ENCODE data around the gene IL23A. TPM values are rescaled to one million over a fixed set of nuclear protein-coding genes. Genes with fewer than 3 reads are reported as not detected.
"Not testable (repeated sequence)": the region's sequence is repeated elsewhere in the genome, so short reads cannot be mapped to it uniquely, and the experiment has no call there.

IL23A gene
- polyA plus RNA-seq, 1 of the 3 experiments (the other 2 are of a cell fraction) = 0.46 TPM

DNA sequence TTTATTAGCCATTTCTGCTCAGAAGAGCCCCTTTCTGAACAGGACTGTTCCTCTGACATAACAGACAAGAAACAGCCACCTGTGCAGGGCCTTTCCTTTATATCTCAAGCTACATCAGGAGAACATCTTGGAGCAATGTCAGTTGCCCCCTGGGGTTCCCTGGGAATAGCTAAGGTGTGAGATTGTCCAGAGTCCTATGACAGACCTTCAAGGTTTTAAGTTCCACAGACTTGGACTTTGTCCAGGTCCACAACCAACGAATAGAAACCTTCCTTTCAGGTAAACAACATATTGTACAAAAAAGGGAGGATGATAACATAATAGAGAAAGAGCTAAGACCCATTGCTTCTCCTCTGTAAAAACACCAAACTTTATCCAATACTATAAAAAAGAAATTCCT, 2.9 kb downstream of the IL23A start:
- H3K4me1 ChIP-seq (ENCODE audit: control insufficient read depth in 1 of 2, insufficient read depth in 2 of 2, low read depth in 1 of 2, low read length in 1 of 2) = no peaks in the 10 kb centered on the region; a peak in 1 of 4 replicates
- DNase-seq = no peak
- no peak overlapping the region for H3K4me3 ChIP-seq (ENCODE audit: low read depth in 2 of 2, low read length in 1 of 2)
- no peaks in the 10 kb centered on the region for H3K79me2 ChIP-seq (ENCODE audit: insufficient read depth)
- no peak overlapping the region for H3K9ac ChIP-seq
- H3K4me2 ChIP-seq = no peak overlapping the region
- TF ChIP-seq GATA2 (CRISPR knock-in tag; IDR thresholded peaks at IDR 0.05) (no peak), USF2 (IDR thresholded peaks at IDR 0.05; ENCODE audit: borderline replicate concordance, low read depth, low read length) (no peak), NRF1 (IDR thresholded peaks at IDR 0.05; ENCODE audit: low read depth, low read length) (no peak), FOXM1 (IDR thresholded peaks at IDR 0.05; ENCODE audit: low read depth) (no peak), NFIC (IDR thresholded peaks at IDR 0.05; ENCODE audit: borderline replicate concordance) (no peak), JUND (IDR thresholded peaks at IDR 0.05) (no peak), RAD21 (IDR thresholded peaks at IDR 0.05; ENCODE audit: low read length) (no peak), CTCF (IDR thresholded peaks at IDR 0.05) (no peak), POLR2AphosphoS5 (IDR thresholded peaks at IDR 0.05; ENCODE audit: low read depth, low read length) (no peak)
- TF ChIP-seq, protein P1, sequence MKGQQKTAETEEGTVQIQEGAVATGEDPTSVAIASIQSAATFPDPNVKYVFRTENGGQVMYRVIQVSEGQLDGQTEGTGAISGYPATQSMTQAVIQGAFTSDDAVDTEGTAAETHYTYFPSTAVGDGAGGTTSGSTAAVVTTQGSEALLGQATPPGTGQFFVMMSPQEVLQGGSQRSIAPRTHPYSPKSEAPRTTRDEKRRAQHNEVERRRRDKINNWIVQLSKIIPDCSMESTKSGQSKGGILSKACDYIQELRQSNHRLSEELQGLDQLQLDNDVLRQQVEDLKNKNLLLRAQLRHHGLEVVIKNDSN (IDR thresholded peaks at IDR 0.05; ENCODE audit: borderline replicate concordance, low read depth) = no peak
- H3F3A ChIP-seq (replicated peaks; ENCODE audit: insufficient read depth) = peaks cover 10% of the 10 kb centered on the region
- H3K27ac ChIP-seq (ENCODE audit: low read depth in 2 of 2, low read length in 1 of 2) = no peak overlapping the region
- ChIA-PET POLR2A (no interaction called here), CTCF (interaction anchor here (0.8 to 2.2 kb wide), 2 partner anchors 84 to 123 kb away, joined by 3 to 7 read pairs; partner anchors contain the start of gene ANKRD52)
- H3K9me2 ChIP-seq = no peaks in the 10 kb centered on the region
- no peaks in the 10 kb centered on the region for H4K20me1 ChIP-seq (ENCODE audit: insufficient read depth)
- H3K9me3 ChIP-seq = no peaks in the 10 kb centered on the region
- 13% methylated on average over 1 of the region's 1 CpG for WGBS (ENCODE audit: low lambda C conversion rate)
- no peaks in the 10 kb centered on the region for H3K27me3 ChIP-seq (ENCODE audit: insufficient read depth)
- H2AFZ ChIP-seq (ENCODE audit: low read depth) = no peak overlapping the region
- H3K36me3 ChIP-seq (replicated peaks in 1 of 2; ENCODE audit: control insufficient read depth in 1 of 2, insufficient read depth in 2 of 2, low read length in 1 of 2) = peaks cover 26 to 35% of the 10 kb centered on the region in 2 experiments

- H3K79me2 ChIP-seq (ENCODE audit: insufficient read depth); H3K27me3 ChIP-seq (ENCODE audit: insufficient read depth); DNase-seq; H3K4me2 ChIP-seq; H3K9me2 ChIP-seq; H3K27ac ChIP-seq (ENCODE audit: low read depth in 2 of 2, low read length in 1 of 2); POLR2A ChIA-PET; H3K4me3 ChIP-seq (ENCODE audit: low read depth in 2 of 2, low read length in 1 of 2); H4K20me1 ChIP-seq (ENCODE audit: insufficient read depth); H2AFZ ChIP-seq (ENCODE audit: low read depth); H3K9ac ChIP-seq; H3K9me3 ChIP-seq; H3K4me1 ChIP-seq (ENCODE audit: control insufficient read depth in 1 of 2, insufficient read depth in 2 of 2, low read depth in 1 of 2, low read length in 1 of 2): not testable (repeated sequence)
- Histone ChIP-seq H3F3A (replicated peaks; ENCODE audit: insufficient read depth) (peaks cover 10% of the 10 kb centered on the region), H3K36me3 (replicated peaks in 1 of 2; ENCODE audit: control insufficient read depth in 1 of 2, insufficient read depth in 2 of 2, low read length in 1 of 2) (peaks cover 31 to 40% of the 10 kb centered on the region in 2 experiments)
- 94% methylated on average over 2 of the region's 2 CpGs for WGBS (ENCODE audit: low lambda C conversion rate)
- CTCF ChIA-PET = interaction anchor here (0.8 kb wide), 1 partner anchor 84 kb away, joined by 3 read pairs; the partner anchor contains the start of gene ANKRD52
Observed at GRCh38 chr12:56342290-56342689, 3.6 kb downstream of the IL23A start.

All from SK-N-SH (cell line).